GM19324 (cell line): Measurements from ENCODE around the gene ROPN1B.
"Not testable (repeated sequence)": the region's sequence is repeated elsewhere in the genome, so short reads cannot be mapped to it uniquely, and the experiment has no call there.

Source experiments
- ATAC-seq: cut with Tn5 transposase; IDR thresholded peaks from one replicate; pipeline ENCODE4 v1.9.1; 2021; ENCODE audit warnings: mild to moderate bottlenecking, moderate library complexity; ENCODE audit not compliant: unreplicated experiment, low FRiP score

ROPN1B gene

DNA sequence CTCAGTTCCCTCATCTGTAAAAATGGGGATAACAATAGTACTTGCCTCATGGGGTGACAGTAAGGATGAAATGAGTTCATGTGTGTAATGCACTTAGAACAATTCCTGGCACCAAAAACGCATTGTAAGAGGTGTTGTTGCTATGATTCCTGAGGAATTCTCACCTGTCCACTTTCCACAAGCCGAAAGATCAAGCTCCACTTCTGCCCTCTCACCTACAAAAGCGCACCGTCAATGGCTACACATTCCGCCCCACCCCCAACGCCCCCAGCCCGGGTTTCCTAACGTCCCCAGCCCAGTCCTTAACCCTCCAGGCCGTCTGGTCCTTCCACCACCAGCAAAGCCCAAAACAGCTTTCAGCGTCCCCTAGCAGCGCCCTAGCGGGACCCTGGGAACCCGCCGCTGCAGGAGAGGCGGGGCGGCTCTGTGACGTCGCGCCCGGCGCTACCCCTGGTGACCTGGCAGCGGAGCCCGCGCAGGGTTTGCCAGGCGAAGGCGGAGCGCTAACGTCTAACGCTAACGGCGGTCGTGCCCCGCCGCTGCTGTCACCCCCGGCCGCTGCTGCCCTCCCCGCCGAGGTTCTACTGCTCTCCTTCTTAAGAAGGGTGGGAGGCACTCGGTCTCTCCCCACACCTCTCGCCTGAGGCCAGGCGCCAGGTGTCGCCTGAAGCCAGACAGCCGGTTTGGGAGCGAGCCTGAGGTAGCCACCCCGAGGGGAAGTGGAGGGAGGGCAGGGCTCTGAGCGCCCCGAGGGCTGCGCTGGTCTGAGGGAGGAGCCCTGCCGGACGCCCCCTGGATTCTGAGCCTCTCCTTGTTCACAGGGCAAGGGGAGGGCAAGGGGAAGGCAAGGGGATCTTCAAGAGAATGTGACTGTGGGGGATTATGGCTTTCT, at the start of gene ROPN1B:
ROPN1B (plus strand) TSS at position 478 of the 892 bp plus-strand sequence. CDS start 2,877 bp downstream, outside the sequence.
- ATAC-seq: not testable (repeated sequence)

DNA sequence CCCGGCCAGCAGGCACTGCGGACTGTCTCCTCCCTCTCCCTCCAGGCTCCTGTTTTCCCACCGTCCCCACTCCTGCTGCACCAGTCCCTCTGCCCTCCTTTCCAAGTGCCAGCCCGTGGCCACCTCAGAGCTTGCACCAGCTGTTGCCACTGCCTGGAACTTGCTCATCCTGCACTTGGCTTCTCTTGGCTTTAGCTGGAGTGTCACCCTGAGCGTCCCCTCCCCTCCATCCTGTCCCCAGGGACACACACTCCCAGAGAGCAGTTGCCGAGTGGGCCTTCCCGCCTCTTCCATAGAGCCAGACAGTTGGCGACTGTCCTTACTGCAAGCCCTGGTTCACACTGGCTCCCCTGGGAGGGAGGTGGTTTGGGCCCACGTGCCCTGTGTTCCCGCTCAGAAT, 48.8 kb upstream of the ROPN1B start:
- not testable (repeated sequence) for ATAC-seq

DNA sequence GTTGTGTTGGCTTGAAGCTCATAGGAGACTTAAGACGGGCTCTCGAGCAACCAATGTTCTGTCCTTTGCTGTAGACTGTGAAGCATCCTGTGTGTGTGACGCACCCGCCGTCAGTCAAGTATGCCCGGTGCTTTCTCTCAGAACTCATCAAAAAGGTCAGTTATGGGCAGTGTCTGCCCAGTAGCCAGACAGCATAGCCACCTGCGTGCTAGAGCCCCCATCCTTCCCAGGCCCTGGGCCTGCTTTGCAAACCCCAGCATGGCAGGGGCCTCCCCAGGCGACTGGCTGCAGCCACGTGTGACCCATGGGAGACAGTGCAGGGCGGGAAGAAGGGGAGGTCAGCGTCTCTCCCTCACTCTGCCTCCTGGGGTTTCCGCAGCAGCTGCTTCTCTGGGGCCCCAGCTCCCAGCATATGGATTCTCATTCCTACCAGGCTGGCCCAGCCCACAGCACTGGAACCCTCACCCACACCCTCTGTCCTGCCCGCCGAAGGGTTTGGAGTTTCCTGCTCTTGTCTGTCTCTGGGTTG, 48.2 kb upstream of the ROPN1B start:
- not testable (repeated sequence) for ATAC-seq

DNA sequence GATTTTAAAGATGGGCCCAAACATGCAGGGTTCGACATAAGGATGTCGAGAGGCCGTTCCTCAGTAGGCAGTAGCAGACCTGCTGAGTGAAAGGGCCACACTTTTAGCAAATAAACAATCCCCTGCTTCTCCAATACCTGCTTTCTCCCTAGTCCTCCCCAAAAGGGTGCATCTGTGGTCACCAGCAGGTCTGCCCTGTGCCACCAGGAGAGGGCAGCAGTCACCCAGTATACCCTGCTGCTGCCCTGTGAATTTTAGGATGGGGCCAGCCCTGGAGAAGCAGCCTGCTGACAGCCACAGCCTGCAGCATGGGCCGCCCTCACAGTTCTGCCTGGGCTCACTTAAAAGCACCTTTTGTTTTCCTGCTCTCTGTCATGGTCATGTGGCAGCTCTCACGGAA, 47.3 kb upstream of the ROPN1B start:
- not testable (repeated sequence) for ATAC-seq

DNA sequence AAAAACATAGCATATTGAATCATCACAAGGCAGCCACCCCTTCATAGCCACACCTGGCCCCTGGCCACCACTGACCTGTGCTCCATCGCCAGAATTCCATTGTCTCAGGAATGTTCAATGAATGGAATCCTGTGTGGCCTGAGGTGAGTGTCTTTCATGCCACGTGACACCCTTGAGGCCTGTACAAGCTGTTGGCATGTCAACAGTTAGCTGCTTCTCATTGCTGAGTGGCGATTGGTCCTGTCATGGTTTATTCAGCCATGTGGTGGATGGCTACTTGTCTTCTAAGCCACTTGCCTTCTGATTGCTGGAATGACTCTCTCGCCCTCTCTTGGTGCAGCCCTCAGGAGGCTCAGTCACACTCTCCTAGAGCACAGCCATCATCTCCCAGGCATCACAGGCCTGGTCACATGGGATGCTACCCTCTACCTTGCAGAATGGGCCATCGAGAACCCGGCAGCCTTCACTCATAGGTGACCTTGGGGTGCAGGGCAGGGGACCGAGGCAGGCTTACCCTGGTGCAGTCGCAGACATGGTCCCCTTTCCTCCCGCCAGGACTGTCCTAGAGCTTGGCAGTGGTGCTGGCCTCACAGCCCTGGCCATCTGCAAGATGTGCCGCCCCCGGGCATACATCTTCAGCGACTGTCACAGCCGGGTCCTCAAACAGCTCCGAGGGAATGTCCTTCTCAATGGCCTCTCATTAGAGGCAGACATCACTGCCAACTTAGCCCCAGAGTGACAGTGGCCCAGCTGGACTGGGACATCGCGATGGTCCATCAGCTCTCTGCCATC, 45.5 kb upstream of the ROPN1B start:
- not testable (repeated sequence) for ATAC-seq

DNA sequence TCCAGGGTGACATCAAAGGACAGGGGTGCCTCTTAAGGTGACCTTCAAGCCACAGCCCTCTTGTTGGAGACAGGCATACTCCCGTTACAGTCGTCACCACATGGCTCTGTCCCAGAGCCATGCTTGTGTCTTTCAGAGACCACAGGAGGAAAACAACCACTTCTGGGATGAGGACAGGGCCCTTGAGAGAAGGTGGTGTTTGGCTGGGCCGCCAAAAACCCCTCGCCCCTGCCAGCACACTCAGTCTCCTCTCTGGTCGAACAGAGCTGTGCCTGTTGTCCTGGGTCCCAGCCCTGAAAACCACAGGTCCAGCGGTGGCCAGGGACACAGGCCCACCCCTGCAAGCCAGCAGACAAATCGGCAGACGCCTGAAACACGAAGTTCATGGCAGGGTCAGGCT, 44.7 kb upstream of the ROPN1B start:
- not testable (repeated sequence) for ATAC-seq

DNA sequence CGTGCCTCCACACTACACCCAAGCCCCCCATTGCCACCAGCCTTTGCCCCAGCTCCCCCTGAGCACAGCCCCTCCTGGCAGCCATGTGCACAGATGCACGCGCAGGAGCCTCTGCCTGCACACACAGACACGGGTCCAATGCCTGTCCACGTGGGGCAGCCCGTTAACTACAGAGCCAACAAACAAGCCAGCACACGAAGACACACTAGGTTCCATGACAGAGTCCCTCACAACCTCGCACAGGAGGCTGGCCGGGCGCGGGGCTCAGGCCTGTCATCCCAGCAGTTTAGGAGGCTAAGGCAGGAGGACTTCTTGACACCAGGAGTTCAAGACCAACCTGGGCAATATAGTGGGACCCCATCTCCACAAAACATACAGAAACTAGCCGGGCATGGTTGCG, 43.3 kb upstream of the ROPN1B start:
- not testable (repeated sequence) for ATAC-seq

DNA sequence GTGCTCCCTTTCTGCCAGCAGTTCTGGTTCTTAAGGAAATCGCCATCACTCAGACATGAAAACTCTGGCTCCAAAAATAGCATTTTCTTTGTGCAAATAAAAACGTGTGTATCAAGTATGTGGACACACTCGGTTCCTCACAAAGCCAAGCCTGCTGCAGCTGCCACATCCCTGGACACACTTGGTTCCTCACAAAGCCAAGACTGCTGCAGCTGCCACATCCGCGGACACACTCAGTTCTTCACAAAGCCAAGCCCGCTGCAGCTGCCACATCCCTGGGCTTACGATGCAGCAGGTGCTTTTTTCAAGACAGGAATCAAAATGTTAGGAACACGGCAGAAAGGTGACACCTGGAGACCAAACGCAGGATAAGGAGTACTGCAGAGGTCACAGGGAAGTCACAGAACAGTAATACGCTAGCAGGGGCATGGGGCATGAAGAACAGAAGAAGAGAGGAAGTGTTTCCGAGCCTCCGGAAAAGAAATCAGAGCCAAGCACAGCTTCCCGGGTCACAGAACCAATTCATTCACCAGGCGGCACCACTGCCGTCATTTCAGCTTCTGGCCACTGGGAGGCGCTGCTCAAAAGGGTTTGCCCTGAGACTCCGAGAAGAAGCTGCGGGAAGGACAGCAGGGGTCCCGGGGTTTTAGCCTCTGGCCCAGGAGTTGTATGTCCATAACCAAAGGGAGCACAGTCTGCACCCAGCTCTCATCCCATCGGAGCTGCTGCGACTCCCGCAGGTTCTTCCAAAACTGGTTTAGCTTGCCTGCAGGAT, 40.0 kb upstream of the ROPN1B start:
- ATAC-seq: not testable (repeated sequence)

DNA sequence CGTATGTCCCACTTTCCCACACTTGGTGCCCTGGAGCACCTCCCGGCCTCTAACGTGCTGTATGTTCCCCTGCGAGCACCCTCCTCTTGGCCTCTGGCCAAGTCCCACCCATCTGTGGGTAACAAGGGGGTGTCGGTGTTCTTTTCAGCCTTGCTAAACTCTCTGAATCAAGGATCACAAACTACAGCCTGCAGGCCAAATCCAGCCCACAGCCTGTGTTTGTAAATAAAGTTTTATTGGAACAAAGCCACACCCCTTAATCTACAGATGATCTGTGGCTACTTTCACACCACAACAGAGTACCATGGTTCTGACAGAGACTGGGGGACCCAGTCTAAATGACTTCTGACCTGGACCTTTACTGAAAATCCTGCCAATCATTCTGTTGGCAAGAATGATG, 39.2 kb upstream of the ROPN1B start:
- ATAC-seq: not testable (repeated sequence)

DNA sequence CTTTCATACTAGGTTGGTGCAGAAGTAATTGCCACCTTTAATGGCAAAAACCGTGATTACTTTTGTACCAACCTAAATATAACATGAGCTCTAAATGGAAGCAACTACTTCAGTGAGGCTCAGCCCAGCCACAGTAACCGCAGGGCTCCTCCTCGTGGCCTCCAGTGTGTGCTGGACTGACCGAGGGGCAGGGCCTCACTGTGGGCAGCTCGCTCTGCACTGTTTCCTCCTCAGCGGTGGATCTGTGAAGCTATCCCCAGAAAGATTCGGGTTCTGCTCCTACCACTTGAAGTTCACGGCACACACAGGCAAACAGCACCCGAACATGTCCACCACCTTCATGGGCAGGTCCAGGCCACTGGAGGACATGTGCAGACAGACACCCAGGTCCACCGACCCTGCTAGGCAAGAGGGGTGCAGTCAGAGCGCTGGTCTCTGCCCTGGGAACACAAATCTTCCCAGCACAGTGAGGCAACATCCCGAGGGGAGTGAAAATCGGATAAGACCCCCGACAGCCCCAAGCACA, 37.6 kb upstream of the ROPN1B start:
- ATAC-seq: not testable (repeated sequence)

DNA sequence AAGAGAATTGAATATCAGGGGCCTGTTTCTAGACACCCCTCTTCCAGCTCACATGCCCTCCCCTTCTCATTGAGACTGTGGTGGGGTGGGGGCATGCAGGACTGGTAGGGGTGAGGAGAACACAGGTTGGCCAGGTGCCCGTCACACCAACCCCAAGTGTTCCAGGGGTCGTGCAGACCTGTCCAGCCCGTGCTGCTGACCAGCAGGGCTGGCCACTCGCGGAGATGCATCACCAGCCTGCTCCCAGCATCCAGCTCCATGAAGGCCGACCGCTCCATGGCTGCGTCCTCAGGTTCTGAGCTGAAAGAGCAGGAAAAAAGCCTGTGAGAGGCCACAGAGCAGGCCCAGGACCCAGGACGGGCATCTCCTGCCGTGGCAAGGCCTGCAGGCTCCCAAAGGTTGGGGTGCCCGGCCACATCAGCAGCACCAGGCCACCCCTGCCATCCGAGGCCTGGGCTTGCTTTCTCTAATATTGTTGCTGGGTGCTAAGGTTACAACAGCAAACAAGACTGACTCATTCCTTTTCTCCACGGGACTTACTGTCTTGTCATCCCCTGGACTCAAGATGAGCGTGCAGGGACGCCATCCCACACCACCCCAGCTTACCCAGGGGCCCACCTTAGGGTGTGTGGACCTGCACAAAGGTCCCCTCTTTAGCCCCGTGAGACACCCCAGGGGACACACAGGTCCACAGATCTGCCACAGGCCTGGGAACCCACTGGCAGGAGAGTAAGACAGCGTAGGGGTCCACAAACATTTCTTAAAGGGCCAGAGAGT, 35.4 kb upstream of the ROPN1B start:
- ATAC-seq: not testable (repeated sequence)

DNA sequence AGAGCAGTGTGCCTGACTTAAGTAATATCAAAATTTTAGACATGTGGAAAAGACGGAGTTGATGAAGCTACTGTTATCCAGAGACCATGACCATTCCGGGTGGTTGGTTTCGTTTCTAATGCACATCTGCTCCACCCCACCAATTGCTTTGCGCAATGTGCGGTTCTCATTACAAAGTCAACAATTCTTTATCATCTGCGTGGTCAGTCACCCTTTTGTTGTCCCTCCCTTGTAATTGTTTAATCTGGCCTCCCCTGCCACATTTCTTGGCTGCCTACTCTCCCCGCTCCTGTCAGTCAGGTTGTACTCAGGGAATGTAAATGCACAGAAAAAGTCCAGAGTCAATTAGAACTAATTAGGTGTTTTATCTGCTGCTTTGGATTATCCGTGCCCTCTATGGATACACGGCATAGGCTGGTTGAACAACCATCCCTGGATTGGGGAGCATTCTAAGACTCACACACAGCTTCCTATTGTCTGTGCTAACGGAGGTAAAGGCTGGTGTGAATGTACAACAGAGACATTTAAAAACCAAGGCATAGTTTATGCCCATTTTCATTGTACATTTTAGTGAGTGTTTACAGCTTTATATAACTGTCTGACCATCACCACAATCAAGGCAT, 33.6 kb upstream of the ROPN1B start:
- not testable (repeated sequence) for ATAC-seq

DNA sequence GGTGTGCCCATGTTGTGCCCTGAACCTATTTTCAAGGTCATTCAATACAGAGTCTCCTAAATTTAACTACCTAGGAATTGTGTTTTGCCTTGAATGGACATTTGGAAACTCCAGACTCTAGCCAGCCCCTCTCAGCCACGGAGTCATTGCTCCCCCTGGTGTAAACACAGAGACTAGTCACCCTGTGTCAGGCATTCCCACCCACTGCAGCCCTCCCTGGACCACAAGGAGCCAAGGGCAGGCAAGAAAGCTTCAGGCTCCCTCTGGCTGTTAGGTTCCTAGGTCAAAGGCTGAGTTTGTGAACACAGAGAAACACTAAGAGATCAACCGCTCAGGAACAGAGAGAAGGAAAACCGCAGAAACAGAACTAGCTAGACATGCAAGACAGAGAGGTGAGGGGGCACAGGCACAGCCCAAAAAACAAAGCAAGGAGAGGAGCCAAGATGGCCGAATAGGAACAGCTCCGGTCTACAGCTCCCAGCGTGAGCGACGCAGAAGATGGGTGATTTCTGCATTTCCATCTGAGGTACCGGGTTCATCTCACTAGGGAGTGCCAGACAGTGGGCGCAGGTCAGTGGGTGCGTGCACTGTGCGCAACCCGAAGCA, 32.7 kb upstream of the ROPN1B start:
- ATAC-seq: not testable (repeated sequence)

DNA sequence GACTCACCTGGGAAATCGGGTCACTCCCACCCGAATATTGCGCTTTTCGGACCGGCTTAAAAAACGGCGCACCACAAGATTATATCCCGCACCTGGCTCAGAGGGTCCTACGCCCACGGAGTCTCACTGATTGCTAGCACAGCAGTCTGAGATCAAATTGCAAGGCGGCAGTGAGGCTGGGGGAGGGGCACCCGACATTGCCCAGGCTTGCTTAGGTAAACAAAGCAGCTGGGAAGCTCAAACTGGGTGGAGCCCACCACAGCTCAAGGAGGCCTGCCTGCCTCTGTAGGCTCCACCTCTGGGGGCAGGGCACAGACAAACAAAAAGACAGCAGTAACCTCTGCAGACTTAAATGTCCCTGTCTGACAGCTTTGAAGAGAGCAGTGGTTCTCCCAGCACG, 32.1 kb upstream of the ROPN1B start:
- not testable (repeated sequence) for ATAC-seq

DNA sequence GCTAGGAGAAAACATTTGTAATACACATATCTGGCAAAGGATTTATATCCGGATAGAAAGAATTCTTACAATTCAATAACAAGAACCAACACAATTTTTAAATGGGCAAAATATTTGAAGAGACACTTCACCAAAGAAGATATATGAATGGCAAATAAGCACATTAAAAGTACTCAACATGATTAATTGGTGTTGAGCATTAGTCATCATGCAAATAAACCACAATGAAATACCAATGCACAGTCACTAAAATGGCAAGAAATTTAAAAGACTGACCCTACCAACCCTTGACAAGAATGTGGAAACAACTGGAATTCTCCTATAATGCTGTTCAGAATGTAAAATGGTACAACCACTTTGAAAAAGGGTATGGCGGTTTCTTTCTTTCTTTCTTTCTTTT, 21.2 kb upstream of the ROPN1B start:
- not testable (repeated sequence) for ATAC-seq

DNA sequence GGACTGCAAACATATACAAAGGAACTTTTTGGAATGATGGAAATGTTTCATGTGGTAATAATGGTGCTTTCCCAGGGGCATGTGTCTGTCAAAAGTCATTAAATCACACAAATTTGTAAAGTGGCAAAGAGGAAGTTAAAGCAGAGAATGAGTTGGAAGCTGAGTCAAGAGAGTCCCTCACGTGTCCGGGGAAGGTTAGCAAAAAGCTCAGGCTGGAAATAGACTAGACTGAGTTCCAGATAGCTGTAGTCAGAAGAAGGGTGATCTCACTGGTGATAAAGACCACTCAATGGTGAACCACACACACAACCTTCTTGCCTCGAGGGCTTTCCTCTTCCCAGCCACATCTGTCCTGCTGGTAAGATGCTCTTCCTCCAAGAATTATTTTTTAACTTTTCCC, 20.1 kb upstream of the ROPN1B start:
- ATAC-seq: not testable (repeated sequence)

DNA sequence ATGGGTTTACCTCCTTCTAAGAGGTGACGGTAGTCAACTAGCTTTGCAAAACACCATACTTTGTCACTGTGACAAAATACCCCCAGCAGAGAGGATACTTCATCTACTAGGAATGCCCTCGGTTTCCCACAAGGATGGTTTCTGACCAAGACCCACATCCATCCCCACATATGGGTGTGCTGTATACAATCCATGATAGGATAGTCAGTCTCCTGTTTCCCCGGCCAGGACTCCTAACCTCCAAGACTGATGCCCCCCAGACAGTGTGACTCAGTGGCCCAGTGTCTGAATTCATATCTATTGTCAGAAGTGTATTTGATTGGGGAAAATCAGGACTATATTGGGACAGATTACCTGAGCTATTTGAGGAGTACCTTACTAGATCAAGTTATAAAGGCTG, 17.8 kb upstream of the ROPN1B start:
- not testable (repeated sequence) for ATAC-seq

DNA sequence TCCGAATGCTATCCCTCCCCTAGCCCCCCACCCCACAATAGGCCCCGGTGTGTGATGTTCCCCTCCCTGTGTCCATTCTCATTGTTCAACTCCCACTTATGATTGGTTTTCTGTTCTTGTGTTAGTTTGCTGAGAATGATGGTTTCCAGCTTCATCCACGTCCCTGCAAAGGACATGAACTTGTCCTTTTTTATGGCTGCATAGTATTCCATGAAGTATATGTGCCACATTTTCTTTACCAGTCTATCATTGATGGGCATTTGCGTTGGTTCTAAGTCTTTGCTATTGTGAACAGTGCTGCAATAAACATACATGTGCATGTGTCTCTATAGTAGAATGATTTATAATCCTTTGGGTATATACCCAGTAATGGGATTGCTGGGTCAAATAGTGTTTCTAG, 12.0 kb upstream of the ROPN1B start:
- not testable (repeated sequence) for ATAC-seq
